ENCODE data around the gene UGT1A8.

DNA sequence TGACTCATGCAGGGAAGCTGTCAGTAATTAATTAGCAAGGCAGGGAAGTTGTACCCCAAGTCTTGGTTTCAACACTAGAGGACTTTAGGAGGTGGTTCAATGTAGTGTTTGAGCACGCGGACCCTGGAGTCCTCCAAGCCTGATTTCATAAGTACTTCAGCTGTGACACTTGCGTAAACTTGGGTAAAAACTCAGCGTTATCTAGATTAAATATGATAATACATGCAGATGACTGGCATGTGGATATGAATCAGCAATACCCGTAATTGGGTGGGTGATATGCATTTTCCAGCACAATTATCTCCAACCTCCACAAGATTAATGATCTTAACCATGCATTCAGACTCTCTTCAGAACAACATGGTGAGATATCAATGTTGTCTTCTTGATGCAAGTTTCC is 69.5 kb downstream of the UGT1A8 start:
- TF ChIP-seq, protein P1, sequence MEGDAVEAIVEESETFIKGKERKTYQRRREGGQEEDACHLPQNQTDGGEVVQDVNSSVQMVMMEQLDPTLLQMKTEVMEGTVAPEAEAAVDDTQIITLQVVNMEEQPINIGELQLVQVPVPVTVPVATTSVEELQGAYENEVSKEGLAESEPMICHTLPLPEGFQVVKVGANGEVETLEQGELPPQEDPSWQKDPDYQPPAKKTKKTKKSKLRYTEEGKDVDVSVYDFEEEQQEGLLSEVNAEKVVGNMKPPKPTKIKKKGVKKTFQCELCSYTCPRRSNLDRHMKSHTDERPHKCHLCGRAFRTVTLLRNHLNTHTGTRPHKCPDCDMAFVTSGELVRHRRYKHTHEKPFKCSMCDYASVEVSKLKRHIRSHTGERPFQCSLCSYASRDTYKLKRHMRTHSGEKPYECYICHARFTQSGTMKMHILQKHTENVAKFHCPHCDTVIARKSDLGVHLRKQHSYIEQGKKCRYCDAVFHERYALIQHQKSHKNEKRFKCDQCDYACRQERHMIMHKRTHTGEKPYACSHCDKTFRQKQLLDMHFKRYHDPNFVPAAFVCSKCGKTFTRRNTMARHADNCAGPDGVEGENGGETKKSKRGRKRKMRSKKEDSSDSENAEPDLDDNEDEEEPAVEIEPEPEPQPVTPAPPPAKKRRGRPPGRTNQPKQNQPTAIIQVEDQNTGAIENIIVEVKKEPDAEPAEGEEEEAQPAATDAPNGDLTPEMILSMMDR (IDR thresholded peaks at IDR 0.05; ENCODE audit: insufficient read depth, low read length, poor library complexity, severe bottlenecking): no peak
- TF ChIP-seq EZH2phosphoT487 (conservative IDR thresholded peaks at IDR 0.05; ENCODE audit: low read length): no peak

Measured in SU-DHL-6 (cell line).